BLaER1 (cell line): ENCODE results near the gene CKS1B.

Source experiments
- H3K27ac ChIP-seq: shearing (Covaris generic); formaldehyde crosslinking; 2 replicates; pipeline ENCODE4 v1.8.1; 2022
- H3K27me3 ChIP-seq: shearing (Covaris generic); formaldehyde crosslinking; 2 replicates; pipeline ENCODE4 v1.8.1; 2022
- H3K36me3 ChIP-seq: shearing (Covaris generic); formaldehyde crosslinking; 2 replicates; pipeline ENCODE4 v1.8.1; 2022
- H3K4me1 ChIP-seq: shearing (Covaris generic); formaldehyde crosslinking; 2 replicates; pipeline ENCODE4 v1.8.1; 2022
- H3K4me2 ChIP-seq: shearing (Covaris generic); formaldehyde crosslinking; 2 replicates; pipeline ENCODE4 v1.8.1; 2022
- H3K4me3 ChIP-seq: shearing (Covaris generic); formaldehyde crosslinking; 2 replicates; pipeline ENCODE4 v1.8.1; 2022
- H3K9ac ChIP-seq: shearing (Covaris generic); formaldehyde crosslinking; 2 replicates; pipeline ENCODE4 v1.8.1; 2022
- H3K9me3 ChIP-seq: shearing (Covaris generic); formaldehyde crosslinking; 2 replicates; pipeline ENCODE4 v1.8.1; 2022
- H4K20me1 ChIP-seq: shearing (Covaris generic); formaldehyde crosslinking; 2 replicates; pipeline ENCODE4 v1.8.1; 2022
- Cebpa-rat ChIP-seq: shearing (Covaris generic); IDR thresholded peaks from 2 replicates; pipeline ENCODE4 v1.8.1; 2022

CKS1B gene

DNA sequence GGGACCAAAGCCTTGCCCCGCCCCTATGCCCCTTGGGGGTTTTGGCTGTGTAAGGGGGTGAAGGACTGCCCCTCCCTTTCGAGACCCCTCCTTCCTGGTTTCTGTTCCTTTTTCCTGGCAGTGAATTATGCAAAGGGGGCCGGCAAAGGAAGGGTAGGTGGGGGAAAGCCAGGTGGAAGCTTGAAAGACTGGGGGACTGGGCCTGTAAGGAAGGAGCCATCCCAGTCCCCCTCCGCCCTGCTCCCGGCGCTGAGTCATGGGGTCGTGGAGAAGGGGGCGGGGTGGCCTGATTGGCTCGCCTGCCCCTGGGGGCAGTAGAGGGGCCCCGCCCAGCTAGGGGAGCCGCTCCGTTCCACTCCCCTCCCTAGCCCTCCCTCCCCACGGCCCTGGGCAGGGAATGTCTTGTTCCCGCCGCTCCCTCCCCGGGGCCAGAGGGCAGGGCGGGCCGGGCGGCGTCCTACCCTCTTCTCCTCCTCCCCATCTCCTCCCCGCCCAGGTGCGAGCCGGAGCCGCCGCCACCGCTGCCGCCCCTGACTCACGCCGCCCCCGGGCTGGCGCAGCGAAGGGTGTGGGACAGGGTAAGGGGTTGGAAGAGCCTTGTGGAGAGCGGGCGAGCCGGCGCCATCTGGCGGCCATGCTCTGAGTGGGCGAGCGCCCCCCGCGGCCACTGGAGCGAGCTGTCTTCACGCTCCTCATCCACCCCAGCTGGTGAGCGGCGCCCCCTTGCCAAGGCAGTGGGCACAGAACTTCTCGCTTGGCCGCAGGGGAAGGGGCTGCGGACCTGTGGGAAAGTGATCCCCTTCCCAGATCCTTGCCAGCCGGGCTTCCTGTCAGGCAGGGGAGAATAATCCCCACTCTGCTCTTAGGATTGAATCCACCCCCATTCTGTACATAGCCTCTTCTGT lies 42.8 kb downstream of the CKS1B start:
- Histone ChIP-seq H3K27me3 (no peaks in the 10 kb centered on the region), H3K9me3 (no peaks in the 10 kb centered on the region), H3K36me3 (peaks cover 34% of the 10 kb centered on the region), H3K4me3 (peak overlapping the region; percentile 63), H3K4me2 (peak overlapping the region; percentile 95), H4K20me1 (peaks cover 42% of the 10 kb centered on the region; the same call in 1 of the 2 replicates), H3K9ac (peak overlapping the region; percentile 63), H3K4me1 (peaks cover 75% of the 10 kb centered on the region), H3K27ac (peak overlapping the region; percentile 71)
- no peak for TF ChIP-seq Cebpa-rat

- peak overlapping the region; percentile 95 for H3K4me2 ChIP-seq
- TF ChIP-seq Cebpa-rat, result no peak
- H3K9ac ChIP-seq, result peak overlapping the region; percentile 63
- peaks cover 34% of the 10 kb centered on the region for H3K36me3 ChIP-seq
- H4K20me1 ChIP-seq, result peaks cover 36% of the 10 kb centered on the region; the same call in 1 of the 2 replicates
- peaks cover 75% of the 10 kb centered on the region for H3K4me1 ChIP-seq
- no peaks in the 10 kb centered on the region for H3K27me3 ChIP-seq
- H3K27ac ChIP-seq, result peak overlapping the region; percentile 71
- H3K9me3 ChIP-seq, result no peaks in the 10 kb centered on the region
- H3K4me3 ChIP-seq, result peak overlapping the region; percentile 63
Observed at GRCh38 chr1:155017946-155018316, 43.5 kb downstream of the CKS1B start.

- TF ChIP-seq Cebpa-rat, result no peak
- H3K27ac ChIP-seq, result peak overlapping the region; percentile 13; the same call in 1 of the 2 replicates
- no peaks in the 10 kb centered on the region for H3K27me3 ChIP-seq
- no peak overlapping the region for H3K4me3 ChIP-seq
- peaks cover 72% of the 10 kb centered on the region for H3K4me1 ChIP-seq
- H4K20me1 ChIP-seq, result peaks cover 31% of the 10 kb centered on the region; the same call in 1 of the 2 replicates
- peak overlapping the region; percentile 95 for H3K4me2 ChIP-seq
- no peaks in the 10 kb centered on the region for H3K9me3 ChIP-seq
- H3K9ac ChIP-seq, result peak overlapping the region; percentile 63; the same call in 1 of the 2 replicates
- peaks cover 33% of the 10 kb centered on the region for H3K36me3 ChIP-seq
Observed at GRCh38 chr1:155018617-155019348, 44.3 kb downstream of the CKS1B start.

- Histone ChIP-seq H3K36me3 (peaks cover 25% of the 10 kb centered on the region), H3K4me1 (peaks cover 63% of the 10 kb centered on the region), H3K27ac (0 out of 2 replicates have a peak overlapping the region, but pooled peaks have one; percentile 13), H3K27me3 (no peaks in the 10 kb centered on the region), H3K4me3 (no peak overlapping the region), H3K9ac (no peak overlapping the region), H4K20me1 (peaks cover 23% of the 10 kb centered on the region; the same call in 1 of the 2 replicates), H3K9me3 (no peaks in the 10 kb centered on the region), H3K4me2 (no peak overlapping the region)
- no peak for TF ChIP-seq Cebpa-rat
Observed at GRCh38 chr1:155019377-155020245, 45.1 kb downstream of the CKS1B start.

GRCh38 chr1:155022136-155022926 lies 47.9 kb downstream of the CKS1B start:
- Histone ChIP-seq H4K20me1 (no peaks in the 10 kb centered on the region; the same call in 1 of the 2 replicates), H3K4me2 (peak overlapping the region; percentile 47), H3K4me3 (no peak overlapping the region), H3K27me3 (no peaks in the 10 kb centered on the region), H3K9me3 (no peaks in the 10 kb centered on the region), H3K27ac (no peak overlapping the region), H3K9ac (no peak overlapping the region), H3K4me1 (peaks cover 36% of the 10 kb centered on the region), H3K36me3 (peaks cover 4% of the 10 kb centered on the region; the same call in 1 of the 2 replicates)
- no peak for TF ChIP-seq Cebpa-rat

DNA sequence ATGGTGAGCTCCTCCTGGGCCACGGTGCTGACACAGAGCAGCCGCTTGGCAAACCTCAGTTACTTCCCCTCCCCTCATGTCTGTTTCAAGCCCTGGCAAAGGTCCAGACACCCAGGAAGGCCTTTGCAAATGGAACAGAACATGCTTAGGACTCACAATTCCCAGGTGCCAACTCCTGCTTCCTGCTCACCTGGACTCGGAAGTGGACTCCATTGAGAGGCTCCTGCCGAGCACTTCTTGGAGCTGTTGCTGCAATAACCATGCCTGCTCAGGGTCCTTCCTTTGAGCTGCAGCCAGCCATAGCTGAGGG lies 48.4 kb downstream of the CKS1B start:
- H3K27me3 ChIP-seq, result no peaks in the 10 kb centered on the region
- no peaks in the 10 kb centered on the region for H3K9me3 ChIP-seq
- H3K27ac ChIP-seq, result no peak overlapping the region
- no peak overlapping the region for H3K4me3 ChIP-seq
- TF ChIP-seq Cebpa-rat, result no peak
- no peaks in the 10 kb centered on the region; the same call in 1 of the 2 replicates for H4K20me1 ChIP-seq
- H3K4me2 ChIP-seq, result peak overlapping the region; percentile 47
- peaks cover 4% of the 10 kb centered on the region; the same call in 1 of the 2 replicates for H3K36me3 ChIP-seq
- peaks cover 33% of the 10 kb centered on the region for H3K4me1 ChIP-seq
- no peak overlapping the region for H3K9ac ChIP-seq

GRCh38 chr1:155023627-155024026 lies 49.1 kb downstream of the CKS1B start:
- no peak overlapping the region for H3K9ac ChIP-seq
- peaks cover 25% of the 10 kb centered on the region for H3K4me1 ChIP-seq
- H3K27ac ChIP-seq, result no peak overlapping the region
- TF ChIP-seq Cebpa-rat, result no peak
- H3K4me2 ChIP-seq, result no peak overlapping the region
- H3K36me3 ChIP-seq, result peaks cover 4% of the 10 kb centered on the region; the same call in 1 of the 2 replicates
- no peaks in the 10 kb centered on the region for H3K9me3 ChIP-seq
- H3K4me3 ChIP-seq, result no peak overlapping the region
- H3K27me3 ChIP-seq, result no peaks in the 10 kb centered on the region
- H4K20me1 ChIP-seq, result no peaks in the 10 kb centered on the region; the same call in 1 of the 2 replicates

DNA sequence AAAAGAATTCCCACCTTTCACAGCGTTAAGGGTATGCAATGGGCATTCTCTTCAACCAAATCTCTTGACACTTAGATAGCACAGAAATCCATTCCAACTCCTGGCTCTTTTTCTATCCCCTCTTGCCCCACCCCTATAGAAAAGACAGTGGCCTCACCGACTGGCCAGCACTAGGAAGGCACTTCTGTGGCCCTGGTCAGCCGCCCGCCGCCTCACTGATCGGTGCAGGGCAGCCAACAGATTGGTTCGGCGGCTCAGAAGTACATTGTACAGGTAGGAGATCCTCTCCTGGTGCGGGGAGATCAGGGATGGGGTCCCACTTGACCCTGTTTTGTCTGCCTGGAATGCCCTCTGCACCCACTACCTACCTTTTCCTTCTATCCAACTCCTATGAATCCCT lies 49.8 kb downstream of the CKS1B start:
- no peak overlapping the region for H3K9ac ChIP-seq
- no peak overlapping the region for H3K4me2 ChIP-seq
- H3K4me3 ChIP-seq, result no peak overlapping the region
- no peak for TF ChIP-seq Cebpa-rat
- H3K9me3 ChIP-seq, result no peaks in the 10 kb centered on the region
- no peaks in the 10 kb centered on the region; the same call in 1 of the 2 replicates for H3K36me3 ChIP-seq
- no peak overlapping the region for H3K27ac ChIP-seq
- H4K20me1 ChIP-seq, result no peaks in the 10 kb centered on the region
- H3K4me1 ChIP-seq, result peaks cover 18% of the 10 kb centered on the region
- no peaks in the 10 kb centered on the region for H3K27me3 ChIP-seq
